Superior temporal gyrus (tissue), 1 donor: ENCODE measurements around the gene DMD.
A peak's percentile ranks its signal among the peaks of the same experiment; 100 is the strongest.

Experiments
- DNase-seq: peaks from one replicate; pipeline ENCODE4 v3.0.0-alpha.2; 2016; ENCODE audit errors: extremely low spot score

DMD gene

GRCh38 chrX:31872007-31872406 is 1339.3 kb downstream of the DMD start:
- DNase-seq: no peak

GRCh38 chrX:31870267-31870666 is 1341.1 kb downstream of the DMD start:
- DNase-seq: no peak

- DNase-seq: no peak
Observed at GRCh38 chrX:31860686-31861085, 1350.7 kb downstream of the DMD start.

- no peak for DNase-seq
Observed at GRCh38 chrX:31858915-31859314, 1352.4 kb downstream of the DMD start.

GRCh38 chrX:31854716-31855115 is 1356.6 kb downstream of the DMD start:
- no peak for DNase-seq

GRCh38 chrX:31851761-31852160 is 1359.6 kb downstream of the DMD start:
- DNase-seq: no peak

GRCh38 chrX:31847773-31848172 is 1363.6 kb downstream of the DMD start:
- DNase-seq: no peak

- peak; percentile 44 for DNase-seq
Observed at GRCh38 chrX:31845003-31845402, 1366.3 kb downstream of the DMD start.

- no peak for DNase-seq
Observed at GRCh38 chrX:31838617-31839016, 1372.7 kb downstream of the DMD start.

GRCh38 chrX:31837445-31838049 is 1373.8 kb downstream of the DMD start:
- no peak for DNase-seq

- no peak for DNase-seq
Observed at GRCh38 chrX:31836479-31836878, 1374.9 kb downstream of the DMD start.

GRCh38 chrX:31832263-31832662 is 1379.1 kb downstream of the DMD start:
- no peak for DNase-seq

- no peak for DNase-seq
Observed at GRCh38 chrX:31820430-31821210, 1390.7 kb downstream of the DMD start.

- no peak for DNase-seq
Observed at GRCh38 chrX:31819455-31819854, 1391.9 kb downstream of the DMD start.

- no peak for DNase-seq
Observed at GRCh38 chrX:31811106-31811505, 1400.2 kb downstream of the DMD start.

- DNase-seq: no peak
Observed at GRCh38 chrX:31808357-31808756, 1403.0 kb downstream of the DMD start.

GRCh38 chrX:31807165-31807564 is 1404.2 kb downstream of the DMD start:
- DNase-seq: no peak

GRCh38 chrX:31805781-31806180 is 1405.6 kb downstream of the DMD start:
- no peak for DNase-seq

- DNase-seq: no peak
Observed at GRCh38 chrX:31800219-31800618, 1411.1 kb downstream of the DMD start.

- DNase-seq: no peak
Observed at GRCh38 chrX:31796624-31797023, 1414.7 kb downstream of the DMD start.

- DNase-seq: no peak
Observed at GRCh38 chrX:31747411-31747810, 1463.9 kb downstream of the DMD start.

GRCh38 chrX:31743004-31743403 is 1468.3 kb downstream of the DMD start:
- no peak for DNase-seq

GRCh38 chrX:31717474-31717873 is 1493.9 kb downstream of the DMD start:
- DNase-seq: no peak

- no peak for DNase-seq
Observed at GRCh38 chrX:31715675-31716074, 1495.7 kb downstream of the DMD start.
